IPS DF 6.9 (cell line): Measurements from ENCODE around the gene CD207.
"Not testable (repeated sequence)": the region's sequence is repeated elsewhere in the genome, so short reads cannot be mapped to it uniquely, and the experiment has no call there.

Source experiments
- DNase-seq: peaks from one replicate; pipeline ENCODE4 v3.0.0-alpha.2; 2013; ENCODE audit warnings: low read depth, low spot score
- H3K27ac ChIP-seq: one replicate; pipeline ENCODE4 v1.5.1; 2013; ENCODE audit warnings: low read length, control low read depth
- H3K27me3 ChIP-seq: 2 replicates; pipeline ENCODE4 v1.6.1; 2013; ENCODE audit warnings: mild to moderate bottlenecking, low read length; ENCODE audit not compliant: control insufficient read depth, insufficient read depth
- H3K36me3 ChIP-seq: 2 replicates; pipeline ENCODE4 v1.6.1; 2013; ENCODE audit warnings: low read length; ENCODE audit not compliant: control insufficient read depth, insufficient read depth
- H3K4me1 ChIP-seq: 2 replicates; pipeline ENCODE4 v1.6.1; 2013; ENCODE audit warnings: low read length; ENCODE audit not compliant: control insufficient read depth, insufficient read depth
- H3K4me3 ChIP-seq: 2 replicates; pipeline ENCODE4 v1.5.1; 2013; ENCODE audit warnings: mild to moderate bottlenecking, low read length
- H3K9me3 ChIP-seq: 2 replicates; pipeline ENCODE4 v1.6.1; 2013; ENCODE audit warnings: low read length, inconsistent platforms; ENCODE audit not compliant: control insufficient read depth, insufficient read depth
- WGBS: extraction: QIAGEN DNeasy Blood & Tissue Kit; methylation state at CpG from one replicate; pipeline ENCODE4 v1.1.7; 2013; ENCODE audit warnings: mixed read lengths, missing lambda C conversion rate; ENCODE audit not compliant: insufficient read length, insufficient coverage; 5-methylcytosine and 5-hydroxymethylcytosine counted together

The CD207 gene

GRCh38 chr2:70808983-70809958, 26.3 kb downstream of the CD207 start:
- Histone ChIP-seq H3K27ac (no peak overlapping the region), H3K9me3 (no peaks in the 10 kb centered on the region), H3K4me3 (no peak overlapping the region), H3K27me3 (peaks cover 2% of the 10 kb centered on the region; the same call in 1 of the 2 replicates), H3K36me3 (no peaks in the 10 kb centered on the region), H3K4me1 (no peaks in the 10 kb centered on the region)
- no CpG with 5 or more reads among the region's 12 CpGs for WGBS
- no peak for DNase-seq

- H3K27me3 ChIP-seq: peaks cover 2% of the 10 kb centered on the region; the same call in 1 of the 2 replicates
- no peak for DNase-seq
- no CpG with 5 or more reads among the region's 4 CpGs for WGBS
- H3K4me3 ChIP-seq: no peak overlapping the region
- no peaks in the 10 kb centered on the region for H3K9me3 ChIP-seq
- H3K36me3 ChIP-seq: no peaks in the 10 kb centered on the region
- H3K4me1 ChIP-seq: no peaks in the 10 kb centered on the region
- H3K27ac ChIP-seq: no peak overlapping the region
These were observed 27.8 kb downstream of the CD207 start for GRCh38 chr2:70807828-70808118.

GRCh38 chr2:70807102-70807827, 28.4 kb downstream of the CD207 start:
- H3K4me3 ChIP-seq: no peak overlapping the region
- no CpG with 5 or more reads among the region's 6 CpGs for WGBS

GRCh38 chr2:70806620-70807019, 29.0 kb downstream of the CD207 start:
- no peak overlapping the region for H3K27ac ChIP-seq
- no CpG with 5 or more reads among the region's 6 CpGs for WGBS
- no peaks in the 10 kb centered on the region for H3K36me3 ChIP-seq
- no peaks in the 10 kb centered on the region for H3K4me1 ChIP-seq
- H3K4me3 ChIP-seq: no peak overlapping the region
- H3K27me3 ChIP-seq: no peaks in the 10 kb centered on the region
- DNase-seq: no peak
- H3K9me3 ChIP-seq: no peaks in the 10 kb centered on the region

More at GRCh38 chr2:70807102-70807827, 28.4 kb downstream of the CD207 start:
- no peaks in the 10 kb centered on the region for H3K27me3 ChIP-seq
- H3K4me1 ChIP-seq: no peaks in the 10 kb centered on the region
- H3K27ac ChIP-seq: no peak overlapping the region
- no peaks in the 10 kb centered on the region for H3K36me3 ChIP-seq
- H3K9me3 ChIP-seq: no peaks in the 10 kb centered on the region
- DNase-seq: no peak

GRCh38 chr2:70806013-70806412, 29.6 kb downstream of the CD207 start:
- no peaks in the 10 kb centered on the region for H3K9me3 ChIP-seq
- no peak overlapping the region for H3K4me3 ChIP-seq
- no peaks in the 10 kb centered on the region for H3K36me3 ChIP-seq
- no peaks in the 10 kb centered on the region for H3K4me1 ChIP-seq
- H3K27me3 ChIP-seq: no peaks in the 10 kb centered on the region
- DNase-seq: no peak
- no peak overlapping the region for H3K27ac ChIP-seq
- WGBS: no CpG with 5 or more reads among the region's 5 CpGs

GRCh38 chr2:70801607-70802263, 33.9 kb downstream of the CD207 start:
- WGBS: no CpG with 5 or more reads among the region's 10 CpGs
- H3K9me3 ChIP-seq: no peaks in the 10 kb centered on the region
- no peak overlapping the region for H3K27ac ChIP-seq
- no peaks in the 10 kb centered on the region for H3K36me3 ChIP-seq
- no peaks in the 10 kb centered on the region for H3K4me1 ChIP-seq
- DNase-seq: no peak
- H3K4me3 ChIP-seq: no peak overlapping the region
- no peaks in the 10 kb centered on the region for H3K27me3 ChIP-seq

GRCh38 chr2:70799706-70800105, 35.9 kb downstream of the CD207 start:
- no peak overlapping the region for H3K4me3 ChIP-seq
- WGBS: no CpG with 5 or more reads among the region's 2 CpGs
- H3K27me3 ChIP-seq: peaks cover 2% of the 10 kb centered on the region; the same call in 1 of the 2 replicates
- DNase-seq: no peak
- H3K27ac ChIP-seq: no peak overlapping the region
- no peaks in the 10 kb centered on the region for H3K4me1 ChIP-seq
- no peaks in the 10 kb centered on the region for H3K9me3 ChIP-seq
- no peaks in the 10 kb centered on the region for H3K36me3 ChIP-seq

GRCh38 chr2:70797996-70798395, 37.6 kb downstream of the CD207 start:
- not testable (repeated sequence) for H3K27ac ChIP-seq, H3K36me3 ChIP-seq, H3K9me3 ChIP-seq, H3K4me1 ChIP-seq, DNase-seq, H3K4me3 ChIP-seq, H3K27me3 ChIP-seq
- no CpG with 5 or more reads among the region's 3 CpGs for WGBS

GRCh38 chr2:70797506-70797905, 38.1 kb downstream of the CD207 start:
- H3K4me3 ChIP-seq: no peak overlapping the region
- no CpG with 5 or more reads among the region's 2 CpGs for WGBS
- H3K36me3 ChIP-seq: no peaks in the 10 kb centered on the region
- H3K4me1 ChIP-seq: no peaks in the 10 kb centered on the region
- H3K27ac ChIP-seq: no peak overlapping the region
- no peaks in the 10 kb centered on the region for H3K9me3 ChIP-seq
- H3K27me3 ChIP-seq: peaks cover 3% of the 10 kb centered on the region
- DNase-seq: no peak

- Histone ChIP-seq H3K27ac (no peak overlapping the region), H3K36me3 (no peaks in the 10 kb centered on the region), H3K9me3 (no peaks in the 10 kb centered on the region), H3K27me3 (peaks cover 11% of the 10 kb centered on the region), H3K4me3 (no peak overlapping the region), H3K4me1 (no peaks in the 10 kb centered on the region)
- no CpG with 5 or more reads among the region's 1 CpG for WGBS
- no peak for DNase-seq
These were observed 39.4 kb downstream of the CD207 start for GRCh38 chr2:70796262-70796661.
